HCT116 (cell line): Measurements from ENCODE around the gene ZBTB7B. TPM values are rescaled to one million over a fixed set of nuclear protein-coding genes. Genes with fewer than 3 reads are reported as not detected.

Experiments used
- ATAC-seq: fragments of 200-7000 bp; cut with Tn5 transposase; 2 replicates; pipeline ENCODE4 v1.9.1; 2020; ENCODE audit warnings: mild to moderate bottlenecking, moderate library complexity
- BruUV-seq: library from RNA; stranded (reverse); fragments of 400-500 nt; replicated peaks from 2 replicates; lab custom pipeline; 2021; lab: Mats Ljungman, UMichigan
- CTCF ChIA-PET: fragments of 300-600 bp; sonication (Branson Sonifier 250); formaldehyde crosslinking; loops from one replicate; lab custom pipeline; 2021; ENCODE audit warnings: antibody characterized with exemption; lab: Charles Lee
- POLR2A ChIA-PET: fragments of 300-600, 350-600 bp; sonication (Branson Sonifier 250); formaldehyde crosslinking; loops from one replicate; lab custom pipeline; 2021; ENCODE audit warnings: antibody characterized with exemption; lab: Charles Lee
- RAD21 ChIA-PET, 2 experiments: fragments of 300-600 bp; sonication (Branson Sonifier 250); formaldehyde crosslinking; loops; one replicate each; lab custom pipeline; 2023; ENCODE audit warnings: low total read pairs in 2 of 2; ENCODE audit not compliant: uncharacterized antibody in 2 of 2, unreplicated experiment in 2 of 2, low non-redundant PET in 1 of 2; lab: Charles Lee
- DNase-seq: peaks from one replicate; pipeline ENCODE4 v3.0.0-alpha.2; 2010; ENCODE audit warnings: low read depth, low spot score
- H2AFZ ChIP-seq: fragments of 200-600 bp; shearing (Covaris generic), sonication (generic); 2 replicates; pipeline ENCODE4 v1.6.1; 2017; ENCODE audit warnings: low read depth, mixed run types, mixed read lengths, antibody characterized with exemption, low read length; ENCODE audit not compliant: poor library complexity, severe bottlenecking
- H3K27ac ChIP-seq: 2 replicates; pipeline ENCODE4 v1.5.1; 2012; ENCODE audit warnings: low read depth, low read length
- H3K27me3 ChIP-seq: fragments of 200-600 bp; sonication (generic); 2 replicates; pipeline ENCODE4 v1.6.1; 2016; ENCODE audit warnings: mixed run types, low read length, mixed read lengths; ENCODE audit not compliant: insufficient read depth
- H3K36me3 ChIP-seq, 2 experiments: fragments of 200-500 bp in 1 of 2; fragments of 200-600 bp in 1 of 2; sonication (Bioruptor generic) in 1 of 2; sonication (generic) in 1 of 2; 2 replicates each; pipeline versions ENCODE4 v1.5.1 to v1.6.1; 2014 to 2016; ENCODE audit warnings: low read length in 2 of 2, inconsistent platforms in 1 of 2, mixed read lengths in 1 of 2, mixed run types in 1 of 2; ENCODE audit not compliant: insufficient read depth in 2 of 2, control insufficient read depth in 1 of 2
- H3K4me1 ChIP-seq, 2 experiments: fragments of 200-600 bp in 1 of 2; sonication (generic) in 1 of 2; 2 replicates each; pipeline versions ENCODE4 v1.5.1 to v1.6.1; 2012 to 2017; ENCODE audit warnings: low read length in 2 of 2, inconsistent platforms in 1 of 2, mild to moderate bottlenecking in 1 of 2, mixed read lengths in 1 of 2, mixed run types in 1 of 2, moderate library complexity in 1 of 2; ENCODE audit not compliant: insufficient read depth in 2 of 2, control insufficient read depth in 1 of 2
- H3K4me2 ChIP-seq: fragments of 200-600 bp; sonication (generic); 2 replicates; pipeline ENCODE4 v1.6.1; 2017; ENCODE audit warnings: mixed run types, low read length, mixed read lengths
- H3K4me3 ChIP-seq, 2 experiments: fragments of 200-600 bp in 1 of 2; sonication (generic) in 1 of 2; replicated peaks in 1 of 2; 2 replicates each; pipeline ENCODE4 v1.5.1; 2011 to 2016; ENCODE audit warnings: low read length in 2 of 2, control low read depth in 1 of 2, low read depth in 1 of 2, mild to moderate bottlenecking in 1 of 2, mixed read lengths in 1 of 2, mixed run types in 1 of 2
- H3K79me2 ChIP-seq: fragments of 200-600 bp; sonication (generic); 2 replicates; pipeline ENCODE4 v1.6.1; 2017; ENCODE audit warnings: mild to moderate bottlenecking, mixed run types, low read length, moderate library complexity, mixed read lengths; ENCODE audit not compliant: insufficient read depth
- H3K9ac ChIP-seq: fragments of 200-600 bp; sonication (generic); 2 replicates; pipeline ENCODE4 v1.6.1; 2016; ENCODE audit warnings: low read length, mixed read lengths
- H3K9me2 ChIP-seq: fragments of 200-600 bp; sonication (generic), shearing (Covaris generic); 2 replicates; pipeline ENCODE4 v1.6.1; 2017; ENCODE audit warnings: mixed run types, mild to moderate bottlenecking, moderate library complexity; ENCODE audit not compliant: insufficient read depth
- H3K9me3 ChIP-seq, 2 experiments: fragments of 200-500 bp in 1 of 2; fragments of 200-600 bp in 1 of 2; sonication (Bioruptor generic) in 1 of 2; sonication (generic) in 1 of 2; 2 replicates each; pipeline ENCODE4 v1.6.1; 2014 to 2017; ENCODE audit warnings: low read length in 2 of 2, mixed read lengths in 2 of 2, inconsistent platforms in 1 of 2, low read depth in 1 of 2, mild to moderate bottlenecking in 1 of 2, mixed run types in 1 of 2, moderate library complexity in 1 of 2; ENCODE audit not compliant: control insufficient read depth in 1 of 2, insufficient read depth in 1 of 2
- H4K20me1 ChIP-seq: fragments of 200-600 bp; sonication (generic), shearing (Covaris generic); 2 replicates; pipeline ENCODE4 v1.6.1; 2017; ENCODE audit warnings: mixed run types, mild to moderate bottlenecking, moderate library complexity; ENCODE audit not compliant: insufficient read depth
- CBX3 ChIP-seq: IDR thresholded peaks from 2 replicates; pipeline ENCODE4 v1.6.1; 2012; ENCODE audit warnings: low read depth
- CEBPB ChIP-seq: IDR thresholded peaks from 2 replicates; pipeline ENCODE4 v1.6.1; 2012; ENCODE audit warnings: low read depth
- ELF1 ChIP-seq: IDR thresholded peaks from 2 replicates; pipeline ENCODE4 v1.6.1; 2012; ENCODE audit warnings: low read depth, borderline replicate concordance
- EZH2phosphoT487 ChIP-seq: fragments of 200-600 bp; IDR thresholded peaks from 2 replicates; pipeline ENCODE4 v1.6.1; 2018; ENCODE audit warnings: antibody characterized with exemption, borderline replicate concordance
- POLR2A ChIP-seq: IDR thresholded peaks from 2 replicates; pipeline ENCODE4 v1.7.0; 2011; ENCODE audit warnings: borderline replicate concordance; ENCODE audit not compliant: insufficient read depth, insufficient read length; ENCODE audit errors: extremely low read depth
- POLR2AphosphoS5 ChIP-seq: IDR thresholded peaks from 2 replicates; pipeline ENCODE4 v1.6.1; 2011; ENCODE audit warnings: mild to moderate bottlenecking, low read depth, low read length, moderate library complexity
- RAD21 ChIP-seq: IDR thresholded peaks from 2 replicates; pipeline ENCODE4 v1.6.1; 2012; ENCODE audit warnings: low read depth, mild to moderate bottlenecking
- REST ChIP-seq: IDR thresholded peaks from 2 replicates; pipeline ENCODE4 v1.6.1; 2012; ENCODE audit warnings: low read depth
- SIN3A ChIP-seq: IDR thresholded peaks from 2 replicates; pipeline ENCODE4 v1.6.1; 2012; ENCODE audit warnings: low read depth
- SP1 ChIP-seq: IDR thresholded peaks from 2 replicates; pipeline ENCODE4 v1.6.1; 2012; ENCODE audit warnings: low read depth
- SRF ChIP-seq: IDR thresholded peaks from 2 replicates; pipeline ENCODE4 v1.6.1; 2012; ENCODE audit warnings: low read depth
- TCF7L2 ChIP-seq: IDR thresholded peaks from 2 replicates; pipeline ENCODE4 v1.7.0; 2011; ENCODE audit warnings: borderline replicate concordance, inconsistent platforms; ENCODE audit not compliant: insufficient read depth, insufficient read length; ENCODE audit errors: extremely low read depth
- ZBTB33 ChIP-seq: IDR thresholded peaks from 2 replicates; pipeline ENCODE4 v1.6.1; 2011; ENCODE audit warnings: mild to moderate bottlenecking, low read length, moderate library complexity; ENCODE audit not compliant: insufficient replicate concordance; ENCODE audit errors: extremely low read depth
- ZFX ChIP-seq: fragments of 450-650 bp; IDR thresholded peaks from 2 replicates; pipeline ENCODE4 v1.6.1; 2017
- ZNF274 ChIP-seq: fragments of 200-500 bp; sonication (Bioruptor generic); IDR thresholded peaks from 2 replicates; pipeline ENCODE4 v1.6.1; 2014; ENCODE audit warnings: mild to moderate bottlenecking, low read depth, low read length, inconsistent platforms
- intact Hi-C: fragments of 100-400 bp; cut with micrococcal nuclease; formaldehyde crosslinking; loops from 2 replicates; pipeline ENCODE4 v1.10.0; 2022
- total RNA-seq: library from RNA; stranded (reverse); gene quantifications from one replicate; pipeline ENCODE4 v1.2.1, GENCODE V29; 2021; ENCODE audit not compliant: unreplicated experiment
- TF ChIP-seq, protein P1 (sequence below), 3 experiments: fragments of 200-600 bp in 1 of 3; sonication (generic) in 1 of 3; IDR thresholded peaks in 2 of 3; conservative IDR thresholded peaks in 1 of 3; 2 replicates each; pipeline ENCODE4 v1.5.1; 2012 to 2017; ENCODE audit warnings: low read depth in 2 of 3, low read length in 2 of 3, antibody characterized with exemption in 1 of 3, borderline replicate concordance in 1 of 3, control low read depth in 1 of 3, mild to moderate bottlenecking in 1 of 3, mixed read lengths in 1 of 3, mixed run types in 1 of 3, moderate library complexity in 1 of 3; ENCODE audit not compliant: insufficient read depth in 1 of 3
- TF ChIP-seq, protein P2 (sequence below): IDR thresholded peaks from 2 replicates; pipeline ENCODE4 v1.6.1; 2012
- TF ChIP-seq, protein P3 (sequence below): IDR thresholded peaks from 2 replicates; pipeline ENCODE4 v1.6.1; 2012

ZBTB7B gene
- total RNA-seq, 1 experiment from 2014 or later: 57.0 TPM

DNA sequence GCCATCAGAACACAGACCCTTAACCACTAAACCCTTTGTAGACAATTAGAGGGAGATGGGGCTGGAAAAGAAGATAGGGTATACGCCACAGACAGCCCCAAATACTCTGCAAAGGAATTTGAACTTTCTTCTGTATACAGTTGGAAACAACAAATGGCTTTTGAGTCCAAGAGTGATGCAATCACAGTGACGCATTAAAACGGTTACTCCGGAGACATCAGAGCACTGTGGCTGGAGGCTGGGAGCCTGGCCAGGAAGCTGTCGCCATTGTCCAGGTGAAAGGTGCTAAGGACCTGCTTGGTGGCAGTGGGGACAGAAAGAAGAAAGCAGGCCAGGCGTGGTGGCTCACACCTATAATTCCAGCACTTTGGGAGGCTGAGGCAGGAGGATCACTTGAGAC, 15.3 kb upstream of the ZBTB7B start:
- no peak overlapping the region for H3K9ac ChIP-seq
- H3K79me2 ChIP-seq: peaks cover 65% of the 10 kb centered on the region
- no peaks in the 10 kb centered on the region for H3K27me3 ChIP-seq
- ChIA-PET CTCF (interaction anchor here (1.7 kb wide), 1 partner anchor 12 kb away, joined by 9 read pairs; no protein-coding TSS in a partner anchor), RAD21 (no interaction called here), POLR2A (interaction anchor here (0.6 to 1.8 kb wide), 4 partner anchors 9 to 15 kb away, joined by 3 to 6 read pairs (median 4); partner anchors contain the start of gene CKS1B)
- TF ChIP-seq ELF1 (no peak), SIN3A (no peak), SRF (no peak), RAD21 (no peak), TCF7L2 (no peak), ZNF274 (no peak), POLR2AphosphoS5 (no peak), EZH2phosphoT487 (no peak), CEBPB (no peak), ZFX (no peak), REST (no peak), SP1 (no peak), ZBTB33 (no peak), POLR2A (no peak), CBX3 (no peak)
- TF ChIP-seq, protein P1, sequence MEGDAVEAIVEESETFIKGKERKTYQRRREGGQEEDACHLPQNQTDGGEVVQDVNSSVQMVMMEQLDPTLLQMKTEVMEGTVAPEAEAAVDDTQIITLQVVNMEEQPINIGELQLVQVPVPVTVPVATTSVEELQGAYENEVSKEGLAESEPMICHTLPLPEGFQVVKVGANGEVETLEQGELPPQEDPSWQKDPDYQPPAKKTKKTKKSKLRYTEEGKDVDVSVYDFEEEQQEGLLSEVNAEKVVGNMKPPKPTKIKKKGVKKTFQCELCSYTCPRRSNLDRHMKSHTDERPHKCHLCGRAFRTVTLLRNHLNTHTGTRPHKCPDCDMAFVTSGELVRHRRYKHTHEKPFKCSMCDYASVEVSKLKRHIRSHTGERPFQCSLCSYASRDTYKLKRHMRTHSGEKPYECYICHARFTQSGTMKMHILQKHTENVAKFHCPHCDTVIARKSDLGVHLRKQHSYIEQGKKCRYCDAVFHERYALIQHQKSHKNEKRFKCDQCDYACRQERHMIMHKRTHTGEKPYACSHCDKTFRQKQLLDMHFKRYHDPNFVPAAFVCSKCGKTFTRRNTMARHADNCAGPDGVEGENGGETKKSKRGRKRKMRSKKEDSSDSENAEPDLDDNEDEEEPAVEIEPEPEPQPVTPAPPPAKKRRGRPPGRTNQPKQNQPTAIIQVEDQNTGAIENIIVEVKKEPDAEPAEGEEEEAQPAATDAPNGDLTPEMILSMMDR (IDR thresholded peaks at IDR 0.05 in 2 of 3, conservative IDR thresholded peaks at IDR 0.05 in 1 of 3; ENCODE audit: borderline replicate concordance in 1 of 3, insufficient read depth in 1 of 3, low read depth in 2 of 3, low read length in 2 of 3): no peak
- TF ChIP-seq, protein P2, sequence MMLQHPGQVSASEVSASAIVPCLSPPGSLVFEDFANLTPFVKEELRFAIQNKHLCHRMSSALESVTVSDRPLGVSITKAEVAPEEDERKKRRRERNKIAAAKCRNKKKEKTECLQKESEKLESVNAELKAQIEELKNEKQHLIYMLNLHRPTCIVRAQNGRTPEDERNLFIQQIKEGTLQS: no peak
- TF ChIP-seq, protein P3, sequence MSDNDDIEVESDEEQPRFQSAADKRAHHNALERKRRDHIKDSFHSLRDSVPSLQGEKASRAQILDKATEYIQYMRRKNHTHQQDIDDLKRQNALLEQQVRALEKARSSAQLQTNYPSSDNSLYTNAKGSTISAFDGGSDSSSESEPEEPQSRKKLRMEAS: no peak
- H3K36me3 ChIP-seq: peaks cover 12 to 25% of the 10 kb centered on the region in 2 experiments; a peak in 3 of 4 replicates
- ATAC-seq (no peak), DNase-seq (no peak)
- H3K4me1 ChIP-seq: peaks cover 8 to 16% of the 10 kb centered on the region in 2 experiments; a peak in 3 of 4 replicates
- intact Hi-C loops: no loop called here
- H4K20me1 ChIP-seq: no peaks in the 10 kb centered on the region
- no TSS peak for BruUV-seq
- H3K9me3 ChIP-seq: no peaks in the 10 kb centered on the region
- no peaks in the 10 kb centered on the region for H3K9me2 ChIP-seq
- H3K4me3 ChIP-seq: no peak overlapping the region
- H3K4me2 ChIP-seq: no peak overlapping the region
- H3K27ac ChIP-seq: no peak overlapping the region
- no peak overlapping the region for H2AFZ ChIP-seq
